ENCODE results near the gene MKNK2.

Gene MKNK2

GRCh38 chr19:2027361-2027760 is 23.7 kb downstream of the MKNK2 start:
- DNase-seq (ENCODE audit: low spot score) = peak; percentile 72

GRCh38 chr19:2026770-2027169 is 24.3 kb downstream of the MKNK2 start:
- DNase-seq (ENCODE audit: low spot score) = no peak

DNA sequence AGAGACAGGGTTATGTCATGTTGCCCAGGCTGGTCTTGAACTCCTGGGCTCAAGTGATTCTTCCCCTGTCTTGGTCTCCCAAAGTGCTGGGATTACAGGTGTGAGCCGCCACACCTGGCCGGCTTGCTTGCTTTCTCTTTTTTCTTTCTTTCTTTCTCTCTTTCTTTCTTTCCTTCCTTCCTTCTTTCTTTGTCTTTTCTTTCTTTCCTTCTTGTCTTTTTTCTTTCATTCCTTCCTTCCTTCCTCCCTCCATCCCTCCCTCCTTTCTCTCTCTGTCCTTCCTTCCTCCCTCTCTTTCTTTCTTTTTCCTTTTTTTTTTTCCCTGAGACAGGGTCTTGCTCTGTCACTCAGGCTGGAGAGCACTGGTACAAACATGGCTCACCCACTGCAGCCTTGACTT is 28.8 kb downstream of the MKNK2 start:
- no peak for DNase-seq (ENCODE audit: low spot score)

GRCh38 chr19:2021453-2022140 is 29.4 kb downstream of the MKNK2 start:
- DNase-seq (ENCODE audit: low spot score) = no peak

DNA sequence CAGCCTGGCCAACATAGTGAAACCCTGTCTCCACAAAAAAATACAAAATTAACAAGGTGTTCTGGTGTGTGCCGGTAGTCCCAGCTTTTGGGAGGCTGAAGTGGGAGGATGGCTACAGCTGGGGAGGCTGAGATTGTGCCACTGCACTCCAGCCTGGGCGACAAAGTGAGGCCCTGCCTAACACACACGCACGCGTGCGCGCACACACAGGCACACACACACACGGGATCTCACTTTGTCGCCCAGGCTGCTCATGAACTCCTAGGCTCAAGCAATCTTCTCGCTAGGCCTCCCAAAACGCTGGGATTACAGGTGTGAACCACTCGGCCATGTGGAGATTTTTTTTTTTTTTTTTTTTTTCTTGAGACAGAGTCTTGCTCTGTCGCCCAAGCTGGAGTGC is 32.3 kb downstream of the MKNK2 start:
- DNase-seq (ENCODE audit: low spot score) = no peak

- peak; percentile 91 for DNase-seq (ENCODE audit: low spot score)
Observed at GRCh38 chr19:2016041-2016807, 34.8 kb downstream of the MKNK2 start.

DNA sequence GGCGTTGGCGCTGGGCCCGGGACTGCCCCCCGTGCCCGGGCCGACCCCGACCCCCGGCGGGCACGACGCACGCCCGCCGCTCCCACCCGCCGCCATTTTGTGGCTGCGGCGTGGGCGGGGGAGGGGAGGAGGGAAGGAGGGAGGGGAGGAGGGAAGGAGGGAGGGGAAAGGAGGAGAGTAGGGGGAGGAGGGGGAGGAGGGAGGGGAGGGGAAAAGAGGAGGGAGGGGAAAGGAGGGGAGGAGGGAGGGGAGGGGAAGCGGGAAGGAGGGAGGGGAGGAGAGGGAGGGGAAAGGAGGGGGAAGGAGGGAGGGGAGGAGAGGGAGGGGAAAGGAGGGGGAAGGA is 35.5 kb downstream of the MKNK2 start, which contains the start of gene BTBD2:
TSS of gene BTBD2 (minus strand) at position 107 of the 343 bp plus-strand sequence. CDS start at position 96, 11 bp downstream.
- DNase-seq (ENCODE audit: low spot score) = peak; percentile 80

- no peak for DNase-seq (ENCODE audit: low spot score)
Observed at GRCh38 chr19:2014731-2015607, 36.1 kb downstream of the MKNK2 start.

- DNase-seq (ENCODE audit: low spot score) = no peak
Observed at GRCh38 chr19:2014131-2014571, 36.9 kb downstream of the MKNK2 start.

DNA sequence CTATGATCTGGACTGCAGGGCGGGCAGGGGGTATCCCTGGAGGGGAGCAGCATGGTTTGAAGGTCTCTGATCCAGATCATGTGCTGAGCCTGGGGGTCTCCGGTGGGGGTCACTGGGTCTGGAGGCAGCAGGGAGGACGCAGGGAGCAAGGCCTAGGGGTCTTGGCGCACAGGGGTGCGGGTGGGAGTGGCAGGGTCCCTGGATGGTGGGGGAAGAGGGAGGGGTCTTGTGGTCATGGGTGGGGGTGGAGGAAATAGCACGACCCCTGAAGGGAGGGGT is 37.4 kb downstream of the MKNK2 start:
- DNase-seq (ENCODE audit: low spot score) = no peak

- no peak for DNase-seq (ENCODE audit: low spot score)
Observed at GRCh38 chr19:2012941-2013682, 37.9 kb downstream of the MKNK2 start.

DNA sequence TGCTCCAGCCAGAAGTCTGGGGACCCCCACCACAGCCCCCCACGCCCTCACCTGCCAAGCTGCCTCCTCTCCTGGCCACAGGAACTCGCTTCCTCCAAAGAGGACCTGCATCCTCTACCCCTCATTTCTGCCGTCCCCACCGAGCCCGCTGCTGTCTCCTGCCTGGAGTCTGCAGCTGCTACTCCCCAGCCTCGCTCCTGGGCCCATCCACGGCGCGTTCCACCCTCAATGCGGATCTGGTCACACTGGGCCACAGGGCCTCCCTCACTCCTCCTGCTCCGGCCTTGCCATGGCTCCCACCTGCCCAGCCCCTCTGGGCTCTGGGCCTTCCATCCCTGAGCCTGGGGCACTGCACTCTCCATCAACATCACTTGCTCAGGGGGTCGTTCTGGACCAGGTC is 39.9 kb downstream of the MKNK2 start:
- no peak for DNase-seq (ENCODE audit: low spot score)

DNA sequence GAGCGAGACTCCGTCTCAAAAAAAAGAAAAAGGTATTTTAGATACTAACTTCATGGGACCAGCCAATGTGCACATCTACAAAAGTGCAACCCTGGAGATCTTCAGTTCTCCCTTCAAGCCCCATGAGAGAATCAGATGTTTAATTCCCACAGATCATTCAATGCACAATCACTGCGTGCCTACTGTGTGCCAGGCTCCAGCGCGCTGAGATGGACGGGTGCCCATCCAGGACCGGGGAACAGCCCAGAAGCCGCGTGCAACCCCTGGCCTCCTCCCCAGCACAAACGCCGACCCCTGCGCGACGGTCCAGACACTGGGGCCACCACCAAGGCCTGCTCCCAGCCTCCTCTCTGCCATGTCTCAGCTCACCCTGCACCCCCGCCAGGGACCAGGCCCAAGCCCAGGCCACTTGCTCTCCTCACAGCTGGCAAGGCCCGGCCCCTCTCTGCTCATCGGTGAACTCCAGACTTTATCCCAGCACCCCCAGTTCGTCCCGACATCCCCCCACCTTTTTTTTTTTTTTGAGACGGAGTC is 40.8 kb downstream of the MKNK2 start:
- no peak for DNase-seq (ENCODE audit: low spot score)

- DNase-seq (ENCODE audit: low spot score) = no peak
Observed at GRCh38 chr19:2003874-2004273, 47.2 kb downstream of the MKNK2 start.

- no peak for DNase-seq (ENCODE audit: low spot score)
Observed at GRCh38 chr19:1999856-2000515, 51.1 kb downstream of the MKNK2 start.

DNA sequence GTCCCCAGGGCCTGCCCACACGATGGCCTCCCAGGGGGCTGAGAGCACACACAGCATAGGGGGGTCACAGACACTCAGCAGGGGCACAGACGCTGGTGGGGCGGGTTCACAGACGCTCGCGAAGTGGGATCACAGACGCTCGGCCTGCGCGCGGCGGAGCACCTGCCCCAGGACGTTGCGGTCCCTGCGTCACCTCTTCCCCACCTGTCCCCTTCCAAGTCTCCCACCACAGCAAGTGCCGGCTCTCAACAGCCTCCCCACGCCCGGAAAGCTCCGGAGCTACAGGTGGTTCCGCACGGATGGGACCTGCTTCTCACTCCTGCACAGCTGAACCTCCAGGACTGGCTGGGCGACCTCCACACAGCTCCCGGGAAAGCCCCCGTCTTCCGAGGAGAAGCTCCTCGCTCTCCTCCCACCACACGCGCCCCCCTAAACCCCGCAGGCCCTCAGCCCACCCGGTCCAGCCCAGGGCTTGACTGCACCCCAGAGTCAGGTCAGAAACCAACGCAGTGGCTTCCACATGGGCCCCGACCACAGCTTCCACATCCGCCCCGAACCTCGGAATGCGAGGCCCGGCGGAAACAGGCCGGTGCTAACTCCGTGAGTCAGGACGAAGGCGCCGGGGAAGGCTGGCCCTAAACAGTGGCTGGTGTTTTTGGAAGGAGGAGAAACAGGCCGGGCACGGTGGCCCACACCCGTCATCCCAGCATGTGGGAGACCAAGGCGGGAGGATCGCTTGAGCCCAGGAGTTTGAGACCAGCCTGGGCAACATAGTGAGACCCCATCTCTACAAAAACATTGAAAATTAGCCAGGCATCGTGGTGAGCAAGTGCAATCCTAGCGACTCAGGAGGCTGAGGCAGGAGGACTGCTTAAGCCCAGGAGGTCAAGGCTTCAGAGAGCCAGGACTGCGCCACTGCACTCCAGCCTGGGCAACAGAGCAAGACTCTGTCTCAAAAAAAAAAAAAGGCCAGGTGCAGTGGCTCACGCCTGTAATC is 52.0 kb downstream of the MKNK2 start:
- no peak for DNase-seq (ENCODE audit: low spot score)

DNA sequence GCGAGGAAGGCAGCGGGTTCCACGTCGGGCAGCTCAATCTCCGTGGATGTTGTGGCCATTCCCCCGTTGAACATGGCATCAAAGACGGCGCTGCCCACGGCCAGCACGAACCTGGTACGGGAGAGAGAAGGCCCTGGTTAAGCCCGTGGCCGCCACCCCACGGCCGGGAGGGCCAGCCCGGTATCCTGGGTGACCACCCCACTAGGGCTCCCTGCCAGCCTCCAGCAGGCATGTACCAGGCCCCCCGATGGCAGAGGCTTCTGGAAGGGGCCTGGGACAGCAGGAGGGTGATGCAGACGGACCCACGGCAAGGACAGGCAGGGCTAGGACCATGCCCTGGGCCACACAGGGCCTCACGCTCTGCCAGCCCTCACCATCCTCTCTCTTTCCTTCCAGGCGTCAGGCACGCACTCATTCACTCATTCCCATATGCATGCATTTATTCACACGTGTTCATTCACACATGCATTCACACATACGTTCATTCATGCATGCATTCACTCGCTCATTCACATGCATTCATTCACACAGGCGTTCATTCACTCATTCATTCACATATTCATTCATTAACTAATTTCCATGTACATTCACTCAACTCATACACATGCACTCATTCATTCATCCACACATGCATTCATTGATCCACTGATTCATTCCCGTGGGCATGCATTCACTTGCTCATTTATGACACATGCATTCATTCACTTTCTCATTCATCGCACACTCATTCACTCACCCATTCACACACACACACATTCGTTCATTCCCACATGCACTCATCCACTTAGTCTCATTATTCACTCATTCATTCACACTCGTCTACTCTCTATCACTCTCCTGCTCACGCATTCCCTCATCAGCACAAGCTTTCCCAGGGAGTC is 53.5 kb downstream of the MKNK2 start:
- DNase-seq (ENCODE audit: low spot score) = no peak

GRCh38 chr19:1992759-1993260 is 58.2 kb downstream of the MKNK2 start:
- peak; percentile 63 for DNase-seq (ENCODE audit: low spot score)
